Measurements from ENCODE around the gene SERF2.

The SERF2 gene

DNA sequence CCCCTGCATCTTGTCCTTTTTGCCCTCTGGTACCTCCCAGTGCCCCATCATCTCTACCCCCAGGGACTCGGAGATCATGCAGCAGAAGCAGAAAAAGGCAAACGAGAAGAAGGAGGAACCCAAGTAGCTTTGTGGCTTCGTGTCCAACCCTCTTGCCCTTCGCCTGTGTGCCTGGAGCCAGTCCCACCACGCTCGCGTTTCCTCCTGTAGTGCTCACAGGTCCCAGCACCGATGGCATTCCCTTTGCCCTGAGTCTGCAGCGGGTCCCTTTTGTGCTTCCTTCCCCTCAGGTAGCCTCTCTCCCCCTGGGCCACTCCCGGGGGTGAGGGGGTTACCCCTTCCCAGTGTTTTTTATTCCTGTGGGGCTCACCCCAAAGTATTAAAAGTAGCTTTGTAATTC is 1.5 kb downstream of the SERF2 start:
- no peak for DNase-seq (ENCODE audit: low read depth)
- H3K4me3 ChIP-seq (ENCODE audit: low read depth, low read length), result peak overlapping the region; percentile 99
- TF ChIP-seq, protein P1, sequence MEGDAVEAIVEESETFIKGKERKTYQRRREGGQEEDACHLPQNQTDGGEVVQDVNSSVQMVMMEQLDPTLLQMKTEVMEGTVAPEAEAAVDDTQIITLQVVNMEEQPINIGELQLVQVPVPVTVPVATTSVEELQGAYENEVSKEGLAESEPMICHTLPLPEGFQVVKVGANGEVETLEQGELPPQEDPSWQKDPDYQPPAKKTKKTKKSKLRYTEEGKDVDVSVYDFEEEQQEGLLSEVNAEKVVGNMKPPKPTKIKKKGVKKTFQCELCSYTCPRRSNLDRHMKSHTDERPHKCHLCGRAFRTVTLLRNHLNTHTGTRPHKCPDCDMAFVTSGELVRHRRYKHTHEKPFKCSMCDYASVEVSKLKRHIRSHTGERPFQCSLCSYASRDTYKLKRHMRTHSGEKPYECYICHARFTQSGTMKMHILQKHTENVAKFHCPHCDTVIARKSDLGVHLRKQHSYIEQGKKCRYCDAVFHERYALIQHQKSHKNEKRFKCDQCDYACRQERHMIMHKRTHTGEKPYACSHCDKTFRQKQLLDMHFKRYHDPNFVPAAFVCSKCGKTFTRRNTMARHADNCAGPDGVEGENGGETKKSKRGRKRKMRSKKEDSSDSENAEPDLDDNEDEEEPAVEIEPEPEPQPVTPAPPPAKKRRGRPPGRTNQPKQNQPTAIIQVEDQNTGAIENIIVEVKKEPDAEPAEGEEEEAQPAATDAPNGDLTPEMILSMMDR (conservative IDR thresholded peaks at IDR 0.05; ENCODE audit: low read depth, low read length), result no peak

DNA sequence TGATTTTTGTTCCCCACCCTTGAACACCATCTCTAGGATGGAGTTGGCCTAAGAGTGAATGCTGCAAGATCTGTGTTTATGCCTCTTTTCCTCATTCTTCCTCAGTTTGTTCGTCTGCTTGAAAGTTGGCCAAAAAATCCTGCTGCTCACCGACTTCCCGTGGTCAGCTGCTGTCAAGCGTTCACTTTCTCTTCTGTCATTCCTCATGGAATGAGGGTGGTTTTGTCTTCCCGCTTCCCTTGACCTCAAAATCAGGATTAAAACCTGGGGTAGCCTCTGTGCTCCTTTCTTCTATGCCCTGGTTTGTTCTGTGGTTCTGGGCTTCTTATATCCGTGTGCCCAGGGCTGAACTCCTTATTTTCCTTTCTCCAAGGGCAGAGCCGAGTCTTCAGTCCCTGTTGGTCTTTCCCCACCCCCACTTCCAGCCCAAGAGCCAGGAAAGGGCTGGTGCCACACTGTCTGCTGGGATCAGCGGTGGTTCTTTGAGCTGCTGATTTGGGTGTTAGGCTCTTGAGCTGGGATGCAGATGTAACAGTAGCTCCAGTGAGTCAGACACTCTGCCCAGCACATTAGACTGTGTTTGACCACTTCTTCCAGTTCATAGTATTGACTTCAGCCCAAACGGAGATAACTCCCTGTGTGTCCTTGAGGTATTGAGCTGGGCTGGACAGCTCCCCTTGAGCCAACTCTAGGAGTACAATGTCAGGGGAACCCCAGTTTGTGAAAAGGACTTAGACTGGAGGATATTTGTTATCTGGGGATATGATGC is 2.3 kb downstream of the SERF2 start:
- TF ChIP-seq, protein P1 (conservative IDR thresholded peaks at IDR 0.05; ENCODE audit: low read depth, low read length), result no peak
- DNase-seq (ENCODE audit: low read depth), result peak; percentile 56
- H3K4me3 ChIP-seq (ENCODE audit: low read depth, low read length), result no peak overlapping the region

DNA sequence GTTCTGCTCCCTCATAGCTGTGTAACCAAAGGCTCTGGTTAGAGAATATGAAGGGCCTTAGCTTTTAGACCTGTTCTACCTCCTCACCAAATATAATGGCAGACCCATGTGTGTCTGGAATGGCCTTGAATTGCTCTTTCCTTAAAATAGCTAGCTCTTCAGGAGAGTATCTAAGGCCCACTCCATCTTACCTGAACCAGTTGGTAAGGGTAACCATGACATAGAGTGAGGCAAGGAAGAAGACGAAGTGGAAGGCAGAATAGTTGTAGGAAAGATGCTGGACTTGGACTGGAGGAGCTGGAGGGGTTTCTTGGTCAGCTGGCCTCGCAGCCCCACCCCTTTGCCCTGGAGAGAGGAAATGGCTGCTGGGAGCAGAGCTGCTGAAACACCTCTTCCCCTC is 3.1 kb downstream of the SERF2 start:
- TF ChIP-seq, protein P1 (conservative IDR thresholded peaks at IDR 0.05; ENCODE audit: low read depth, low read length), result no peak
- DNase-seq (ENCODE audit: low read depth), result no peak
- no peak overlapping the region for H3K4me3 ChIP-seq (ENCODE audit: low read depth, low read length)

DNA sequence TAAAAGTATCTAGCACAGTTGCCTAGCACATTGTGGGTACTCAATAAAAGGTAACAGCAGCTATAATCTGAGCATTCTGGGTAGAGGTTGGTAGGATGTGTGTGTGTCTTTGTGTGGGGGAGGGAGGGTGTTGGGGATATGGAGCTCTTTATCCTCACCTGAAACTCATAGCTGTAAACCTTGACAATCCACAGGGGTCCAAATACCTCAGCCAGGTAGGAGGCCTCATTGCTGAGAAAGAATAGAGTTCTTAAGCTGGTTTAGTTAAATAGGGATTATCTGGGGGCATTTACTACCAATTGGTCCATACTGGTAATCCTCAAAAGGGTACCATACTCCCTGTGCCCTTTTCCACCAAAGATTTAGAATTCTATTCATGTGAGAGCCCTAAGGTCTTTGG is 3.9 kb downstream of the SERF2 start:
- TF ChIP-seq, protein P1 (conservative IDR thresholded peaks at IDR 0.05; ENCODE audit: low read depth, low read length), result no peak

DNA sequence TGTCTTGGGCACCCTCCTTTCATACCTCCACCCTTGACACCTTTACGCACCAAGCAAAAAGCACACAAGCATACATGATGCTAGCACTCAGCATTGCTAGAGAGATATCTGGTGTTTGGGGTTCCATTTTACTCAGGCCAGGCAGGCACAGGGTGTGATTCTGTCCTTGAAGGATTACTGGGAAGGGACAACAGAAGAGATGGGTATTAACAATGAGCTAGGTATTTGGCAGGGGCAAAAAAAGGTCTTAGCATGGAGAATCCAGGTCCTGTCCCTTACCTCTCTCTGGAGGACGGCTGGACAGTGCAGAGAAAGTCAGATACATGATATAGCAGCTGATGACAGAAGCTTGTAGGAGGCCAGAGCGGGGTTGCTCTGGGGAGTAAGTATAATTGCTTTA is 4.4 kb downstream of the SERF2 start:
- H3K4me3 ChIP-seq (ENCODE audit: low read depth, low read length), result no peak overlapping the region
- TF ChIP-seq, protein P1 (conservative IDR thresholded peaks at IDR 0.05; ENCODE audit: low read depth, low read length), result no peak
- DNase-seq (ENCODE audit: low read depth), result no peak

More for the DNA sequence above, 3.9 kb downstream of the SERF2 start:
- H3K4me3 ChIP-seq (ENCODE audit: low read depth, low read length), result no peak overlapping the region
- DNase-seq (ENCODE audit: low read depth), result no peak

DNA sequence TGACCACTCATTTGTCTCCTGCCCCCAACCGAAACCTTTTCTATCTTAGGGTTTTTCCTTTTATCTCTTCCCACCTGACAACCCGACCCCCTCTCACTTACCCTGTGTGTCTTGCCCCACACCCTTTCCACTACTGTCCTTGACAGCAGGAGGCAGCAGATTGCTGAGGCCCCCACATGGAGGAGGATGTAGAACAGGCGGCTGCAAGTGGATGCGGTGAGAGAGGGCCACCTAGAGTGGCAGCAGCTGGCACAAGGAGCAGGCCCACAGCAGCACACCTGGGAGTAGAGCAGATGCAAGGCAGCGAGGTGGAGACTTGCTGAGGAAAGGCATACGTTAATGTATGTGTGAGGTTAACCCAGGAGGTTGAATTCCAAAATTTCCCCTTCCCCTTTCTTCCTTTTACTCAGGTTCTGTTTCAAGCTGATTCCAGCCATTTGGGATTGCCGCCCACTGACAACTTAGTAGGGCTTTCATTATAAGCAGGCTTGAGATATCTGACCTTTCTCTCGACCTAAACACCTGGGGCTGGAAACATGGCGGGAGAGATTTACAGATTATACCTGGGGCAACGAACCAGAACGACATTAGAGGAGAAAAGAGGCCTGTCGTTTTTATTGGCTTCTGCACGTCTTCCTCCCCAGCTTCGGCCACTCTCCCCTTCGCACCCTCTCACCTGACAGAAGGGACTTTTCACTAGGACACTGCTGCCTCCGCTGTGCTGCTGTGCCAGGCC is 7.3 kb downstream of the SERF2 start:
- DNase-seq (ENCODE audit: low read depth), result no peak
- TF ChIP-seq, protein P1 (conservative IDR thresholded peaks at IDR 0.05; ENCODE audit: low read depth, low read length), result no peak

More for the DNA sequence above, 7.3 kb downstream of the SERF2 start:
- H3K4me3 ChIP-seq (ENCODE audit: low read depth, low read length), result no peak overlapping the region

Data from choroid plexus epithelial cell (primary cell).